ENCODE data around the gene ACER3.
"Not testable (repeated sequence)": the region's sequence is repeated elsewhere in the genome, so short reads cannot be mapped to it uniquely, and the experiment has no call there.

ACER3 gene

GRCh38 chr11:76837696-76838677 lies 22.7 kb upstream of the ACER3 start:
- no peak for DNase-seq

- no peak for DNase-seq
Observed at GRCh38 chr11:76838678-76839068, 22.0 kb upstream of the ACER3 start.

- no peak for DNase-seq
Observed at GRCh38 chr11:76839311-76839710, 21.4 kb upstream of the ACER3 start.

- no peak for DNase-seq
Observed at GRCh38 chr11:76841923-76842452, 18.7 kb upstream of the ACER3 start.

- DNase-seq = no peak
Observed at GRCh38 chr11:76843907-76844306, 16.8 kb upstream of the ACER3 start.

- no peak for DNase-seq
Observed at GRCh38 chr11:76844511-76844910, 16.2 kb upstream of the ACER3 start.

- no peak for DNase-seq
Observed at GRCh38 chr11:76845069-76845468, 15.6 kb upstream of the ACER3 start.

- DNase-seq = no peak
Observed at GRCh38 chr11:76846441-76846840, 14.3 kb upstream of the ACER3 start.

- DNase-seq = no peak
Observed at GRCh38 chr11:76849376-76849775, 11.3 kb upstream of the ACER3 start.

- no peak for DNase-seq
Observed at GRCh38 chr11:76850130-76850529, 10.6 kb upstream of the ACER3 start.

- DNase-seq = no peak
Observed at GRCh38 chr11:76850815-76851214, 9.9 kb upstream of the ACER3 start.

- no peak for DNase-seq
Observed at GRCh38 chr11:76854709-76855108, 6.0 kb upstream of the ACER3 start.

- DNase-seq = not testable (repeated sequence)
Observed at GRCh38 chr11:76855670-76856069, 5.0 kb upstream of the ACER3 start.

GRCh38 chr11:76856106-76856505 lies 4.6 kb upstream of the ACER3 start:
- no peak for DNase-seq

GRCh38 chr11:76856571-76856970 lies 4.1 kb upstream of the ACER3 start:
- DNase-seq = no peak

GRCh38 chr11:76857781-76858410 lies 2.8 kb upstream of the ACER3 start:
- DNase-seq = no peak

GRCh38 chr11:76859708-76860227 lies 950 bp upstream of the ACER3 start:
- no peak for DNase-seq

- no peak for DNase-seq
Observed at GRCh38 chr11:76861490-76861953, 804 bp downstream of the ACER3 start.

GRCh38 chr11:76862794-76863193 lies 2.1 kb downstream of the ACER3 start:
- not testable (repeated sequence) for DNase-seq

GRCh38 chr11:76863196-76863777 lies 2.6 kb downstream of the ACER3 start:
- DNase-seq = peak; percentile 76

GRCh38 chr11:76872959-76873827 lies 12.5 kb downstream of the ACER3 start:
- DNase-seq = no peak

GRCh38 chr11:76878014-76878413 lies 17.3 kb downstream of the ACER3 start:
- no peak for DNase-seq

All from GDM1 (cell line).